HepG2 (cell line): ENCODE data around the gene ITGA7. TPM values are rescaled to one million over a fixed set of nuclear protein-coding genes. Genes with fewer than 3 reads are reported as not detected.

Source experiments
- ATAD3A ChIP-seq: sonication (generic); formaldehyde crosslinking; IDR thresholded peaks from 2 replicates; pipeline ENCODE4 v1.4.0; 2020; ENCODE audit warnings: missing genetic modification reagents
- CHD2 ChIP-seq: IDR thresholded peaks from 2 replicates; pipeline ENCODE4 v1.6.1; 2011; ENCODE audit warnings: low read depth, low read length, improper control_type of control experiment
- CREM ChIP-seq, 2 experiments: sonication (generic) in 1 of 2; formaldehyde crosslinking in 1 of 2; IDR thresholded peaks; 2 replicates each; pipeline versions ENCODE4 v1.4.0 to v1.6.1; 2016 to 2020; ENCODE audit warnings: antibody characterized with exemption in 1 of 2, mild to moderate bottlenecking in 1 of 2, missing genetic modification reagents in 1 of 2
- HNF1B ChIP-seq: sonication (generic); formaldehyde crosslinking; IDR thresholded peaks from 2 replicates; pipeline ENCODE4 v1.5.1; 2020; ENCODE audit warnings: mild to moderate bottlenecking, moderate library complexity, missing genetic modification reagents
- MAF1 ChIP-seq: sonication (generic); formaldehyde crosslinking; IDR thresholded peaks from 2 replicates; pipeline ENCODE4 v1.5.0; 2020; ENCODE audit warnings: missing genetic modification reagents, borderline replicate concordance
- NFKBIZ ChIP-seq: IDR thresholded peaks from 2 replicates; pipeline ENCODE4 v1.6.1; 2018; ENCODE audit warnings: missing genetic modification reagents, missing compliant biosample characterization
- NR0B2 ChIP-seq: sonication (generic); formaldehyde crosslinking; IDR thresholded peaks from 2 replicates; pipeline ENCODE4 v1.4.0; 2020; ENCODE audit warnings: mild to moderate bottlenecking, missing genetic modification reagents
- PAX8 ChIP-seq: sonication (generic); formaldehyde crosslinking; IDR thresholded peaks from 2 replicates; pipeline ENCODE4 v1.8.0; 2022; ENCODE audit warnings: mild to moderate bottlenecking, missing genetic modification reagents, borderline replicate concordance
- REPIN1 ChIP-seq: sonication (generic); formaldehyde crosslinking; IDR thresholded peaks from 2 replicates; pipeline ENCODE4 v1.8.0; 2022; ENCODE audit warnings: missing genetic modification reagents, low read depth, mild to moderate bottlenecking, borderline replicate concordance
- SP4 ChIP-seq: sonication (generic); formaldehyde crosslinking; IDR thresholded peaks from 2 replicates; pipeline ENCODE4 v1.8.1; 2023; ENCODE audit warnings: mild to moderate bottlenecking, missing genetic modification reagents
- SRSF1 ChIP-seq: fragments of 200-400 bp; formaldehyde crosslinking; optimal IDR thresholded peaks from 2 replicates; pipeline ENCODE3; 2017; ENCODE audit warnings: mild to moderate bottlenecking, low read depth, low read length, moderate library complexity
- ZKSCAN5 ChIP-seq: sonication (generic); formaldehyde crosslinking; IDR thresholded peaks from 2 replicates; pipeline ENCODE4 v1.5.1; 2020; ENCODE audit warnings: mild to moderate bottlenecking, missing genetic modification reagents
- ZNF737 ChIP-seq: sonication (generic); formaldehyde crosslinking; IDR thresholded peaks from 2 replicates; pipeline ENCODE4 v1.5.0; 2020; ENCODE audit warnings: missing genetic modification reagents, mild to moderate bottlenecking, borderline replicate concordance
- ZNF775 ChIP-seq: sonication (generic); formaldehyde crosslinking; IDR thresholded peaks from 2 replicates; pipeline ENCODE4 v1.4.0; 2020; ENCODE audit warnings: missing genetic modification reagents, mild to moderate bottlenecking, moderate library complexity, borderline replicate concordance
- polyA plus RNA-seq, 8 experiments: library from polyadenylated mRNA; depleted of rRNA in 3 of 8; stranded (reverse) in 7 of 8; unstranded in 1 of 8; fragments of >200 nt; fragmentation: Illumina TruSeq in 4 of 8; extraction: Trizol in 4 of 8; gene quantifications; 2 replicates each; pipeline versions ENCODE4 v1.2.1 to v1.2.3, GENCODE V29; 2011 to 2016; ENCODE audit warnings: low read depth in 4 of 8, missing spikeins in 1 of 8, mixed read lengths in 1 of 8; ENCODE audit not compliant: insufficient read depth in 1 of 8
- total RNA-seq, 5 experiments: library from RNA; depleted of rRNA; stranded (reverse); fragments of >200 nt; fragmentation: Illumina TruSeq; extraction: Trizol; gene quantifications; 2 replicates each; pipeline ENCODE4 v1.2.3, GENCODE V29; 2016; ENCODE audit warnings: low read depth in 1 of 5
- TF ChIP-seq, protein P1 (sequence below): sonication (generic); formaldehyde crosslinking; conservative IDR thresholded peaks from 2 replicates; pipeline ENCODE4 v1.5.0; 2020; ENCODE audit warnings: missing genetic modification reagents
- TF ChIP-seq, protein P2 (sequence below): sonication (generic); formaldehyde crosslinking; IDR thresholded peaks from 2 replicates; pipeline ENCODE4 v1.4.0; 2020; ENCODE audit warnings: mild to moderate bottlenecking, missing genetic modification reagents
- TF ChIP-seq, protein P3 (sequence below): sonication (generic); formaldehyde crosslinking; conservative IDR thresholded peaks from 2 replicates; pipeline ENCODE4 v1.4.0; 2020; ENCODE audit warnings: missing genetic modification reagents

ITGA7 gene
- total and polyA plus RNA-seq, 2 of the 13 experiments (the other 11 are each of a cell fraction or from before 2014, with no cell fraction given), result 0.65 to 0.75 TPM

- TF ChIP-seq PAX8 (CRISPR knock-in tag), result no peak
- TF ChIP-seq, protein P1, sequence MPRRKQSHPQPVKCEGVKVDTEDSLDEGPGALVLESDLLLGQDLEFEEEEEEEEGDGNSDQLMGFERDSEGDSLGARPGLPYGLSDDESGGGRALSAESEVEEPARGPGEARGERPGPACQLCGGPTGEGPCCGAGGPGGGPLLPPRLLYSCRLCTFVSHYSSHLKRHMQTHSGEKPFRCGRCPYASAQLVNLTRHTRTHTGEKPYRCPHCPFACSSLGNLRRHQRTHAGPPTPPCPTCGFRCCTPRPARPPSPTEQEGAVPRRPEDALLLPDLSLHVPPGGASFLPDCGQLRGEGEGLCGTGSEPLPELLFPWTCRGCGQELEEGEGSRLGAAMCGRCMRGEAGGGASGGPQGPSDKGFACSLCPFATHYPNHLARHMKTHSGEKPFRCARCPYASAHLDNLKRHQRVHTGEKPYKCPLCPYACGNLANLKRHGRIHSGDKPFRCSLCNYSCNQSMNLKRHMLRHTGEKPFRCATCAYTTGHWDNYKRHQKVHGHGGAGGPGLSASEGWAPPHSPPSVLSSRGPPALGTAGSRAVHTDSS (CRISPR knock-in tag), result no peak
- no peak for TF ChIP-seq ZKSCAN5 (CRISPR knock-in tag)
- no peak for TF ChIP-seq ATAD3A (CRISPR knock-in tag)
- no peak for TF ChIP-seq NFKBIZ (CRISPR knock-in tag)
- no peak for TF ChIP-seq SRSF1
- TF ChIP-seq HNF1B (CRISPR knock-in tag), result peak; percentile 59; the same call in 1 of the 2 replicates
- TF ChIP-seq REPIN1, result peak; percentile 38; the same call in 1 of the 2 replicates
- TF ChIP-seq CREM (IDR thresholded peaks at IDR 0.05), result no peak
- TF ChIP-seq CREM (CRISPR knock-in tag; IDR thresholded peaks at IDR 0.05), result no peak
- no peak for TF ChIP-seq ZNF775 (CRISPR knock-in tag)
- TF ChIP-seq CHD2, result no peak
- no peak for TF ChIP-seq ZNF737
- TF ChIP-seq, protein P2, sequence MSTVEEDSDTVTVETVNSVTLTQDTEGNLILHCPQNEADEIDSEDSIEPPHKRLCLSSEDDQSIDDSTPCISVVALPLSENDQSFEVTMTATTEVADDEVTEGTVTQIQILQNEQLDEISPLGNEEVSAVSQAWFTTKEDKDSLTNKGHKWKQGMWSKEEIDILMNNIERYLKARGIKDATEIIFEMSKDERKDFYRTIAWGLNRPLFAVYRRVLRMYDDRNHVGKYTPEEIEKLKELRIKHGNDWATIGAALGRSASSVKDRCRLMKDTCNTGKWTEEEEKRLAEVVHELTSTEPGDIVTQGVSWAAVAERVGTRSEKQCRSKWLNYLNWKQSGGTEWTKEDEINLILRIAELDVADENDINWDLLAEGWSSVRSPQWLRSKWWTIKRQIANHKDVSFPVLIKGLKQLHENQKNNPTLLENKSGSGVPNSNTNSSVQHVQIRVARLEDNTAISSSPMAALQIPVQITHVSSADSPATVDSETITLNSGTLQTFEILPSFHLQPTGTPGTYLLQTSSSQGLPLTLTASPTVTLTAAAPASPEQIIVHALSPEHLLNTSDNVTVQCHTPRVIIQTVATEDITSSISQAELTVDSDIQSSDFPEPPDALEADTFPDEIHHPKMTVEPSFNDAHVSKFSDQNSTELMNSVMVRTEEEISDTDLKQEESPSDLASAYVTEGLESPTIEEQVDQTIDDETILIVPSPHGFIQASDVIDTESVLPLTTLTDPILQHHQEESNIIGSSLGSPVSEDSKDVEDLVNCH, result no peak
- TF ChIP-seq MAF1 (CRISPR knock-in tag), result no peak
- TF ChIP-seq NR0B2, result no peak
- TF ChIP-seq, protein P3, sequence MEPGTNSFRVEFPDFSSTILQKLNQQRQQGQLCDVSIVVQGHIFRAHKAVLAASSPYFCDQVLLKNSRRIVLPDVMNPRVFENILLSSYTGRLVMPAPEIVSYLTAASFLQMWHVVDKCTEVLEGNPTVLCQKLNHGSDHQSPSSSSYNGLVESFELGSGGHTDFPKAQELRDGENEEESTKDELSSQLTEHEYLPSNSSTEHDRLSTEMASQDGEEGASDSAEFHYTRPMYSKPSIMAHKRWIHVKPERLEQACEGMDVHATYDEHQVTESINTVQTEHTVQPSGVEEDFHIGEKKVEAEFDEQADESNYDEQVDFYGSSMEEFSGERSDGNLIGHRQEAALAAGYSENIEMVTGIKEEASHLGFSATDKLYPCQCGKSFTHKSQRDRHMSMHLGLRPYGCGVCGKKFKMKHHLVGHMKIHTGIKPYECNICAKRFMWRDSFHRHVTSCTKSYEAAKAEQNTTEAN (CRISPR knock-in tag), result no peak
- 0 out of 2 replicates have a peak, but pooled peaks have one; percentile 44 for TF ChIP-seq SP4 (CRISPR knock-in tag)
These were observed 29.3 kb upstream of the ITGA7 start (continued) for GRCh38 chr12:55736780-55737580.
